ENCODE measurements around the gene KIRREL3.

- no peak for TF ChIP-seq EZH2phosphoT487 (IDR thresholded peaks at IDR 0.05; ENCODE audit: insufficient read depth, low read depth)
- no peak for TF ChIP-seq EZH2 (IDR thresholded peaks at IDR 0.05; ENCODE audit: insufficient read depth, poor library complexity, severe bottlenecking)
Observed at GRCh38 chr11:126733685-126734084, 266.9 kb downstream of the KIRREL3 start.
